Measurements from ENCODE around the gene TIMM44. TPM values are rescaled to one million over a fixed set of nuclear protein-coding genes. Genes with fewer than 3 reads are reported as not detected.
A peak's percentile ranks its signal among the peaks of the same experiment; 100 is the strongest.

Gene TIMM44
- polyA plus RNA-seq, 1 donor (not counting 4 experiments of a cell fraction or from before 2014, with no cell fraction given) = 34.8 TPM

GRCh38 chr19:7927605-7928333 lies 15.7 kb downstream of the TIMM44 start:
- no peaks in the 10 kb centered on the region for H3K9me3 ChIP-seq (ENCODE audit: control insufficient read depth, low read depth, low read length)
- no peak for FAIRE-seq
- H3K9ac ChIP-seq (ENCODE audit: control insufficient read depth, extremely low read depth, insufficient read depth, low read length) = peak overlapping the region; percentile 79
- H3K4me3 ChIP-seq (ENCODE audit: control insufficient read depth in 2 of 3, extremely low read depth in 1 of 3, insufficient read depth in 2 of 3, low read depth in 1 of 3, low read length in 3 of 3) = no peak overlapping the region
- H3K79me2 ChIP-seq (ENCODE audit: control insufficient read depth, insufficient read depth, low read length) = no peaks in the 10 kb centered on the region
- H3K4me1 ChIP-seq (ENCODE audit: control insufficient read depth, extremely low read depth, insufficient read depth, low read length) = peaks cover 27% of the 10 kb centered on the region
- no peaks in the 10 kb centered on the region for H4K20me1 ChIP-seq (ENCODE audit: control insufficient read depth, extremely low read depth, insufficient read depth, low read length)
- no peaks in the 10 kb centered on the region for H3K27me3 ChIP-seq (ENCODE audit: control insufficient read depth, extremely low read depth, insufficient read depth, low read length)
- H2AFZ ChIP-seq (ENCODE audit: control insufficient read depth, low read length) = no peak overlapping the region
- peak overlapping the region; percentile 92 for H3K27ac ChIP-seq (ENCODE audit: control insufficient read depth, insufficient read depth, low read length)
- peak overlapping the region; percentile 55 for H3K4me2 ChIP-seq (ENCODE audit: control insufficient read depth, extremely low read depth, insufficient read depth, low read depth, low read length)
- TF ChIP-seq EZH2 (IDR thresholded peaks at IDR 0.05; ENCODE audit: low read length) (no peak), CTCF (optimal IDR thresholded peaks at IDR 0.05 in 1 of 3, IDR thresholded peaks at IDR 0.05 in 1 of 3, conservative IDR thresholded peaks at IDR 0.05 in 1 of 3; ENCODE audit: extremely low read depth in 1 of 3, insufficient read depth in 2 of 3, low read length in 3 of 3) (no peak)
- dilution Hi-C loops (cut with MboI; ENCODE audit: extremely low pct_ligation_motif_present, low sequenced_read_pairs) = no loop called here
- no peak for DNase-seq (ENCODE audit: low read depth, low spot score)
- peaks cover 19 to 20% of the 10 kb centered on the region in 2 experiments for H3K36me3 ChIP-seq (ENCODE audit: control insufficient read depth in 2 of 2, extremely low read depth in 1 of 2, insufficient read depth in 2 of 2, low read length in 2 of 2)
- H3K9me1 ChIP-seq (ENCODE audit: control insufficient read depth, extremely low read depth, insufficient read depth, low read length) = peaks cover 3% of the 10 kb centered on the region

GRCh38 chr19:7926727-7927604 lies 16.5 kb downstream of the TIMM44 start:
- Histone ChIP-seq H4K20me1 (ENCODE audit: control insufficient read depth, extremely low read depth, insufficient read depth, low read length) (no peaks in the 10 kb centered on the region), H3K9me1 (ENCODE audit: control insufficient read depth, extremely low read depth, insufficient read depth, low read length) (peaks cover 3% of the 10 kb centered on the region), H3K4me1 (ENCODE audit: control insufficient read depth, extremely low read depth, insufficient read depth, low read length) (peaks cover 27% of the 10 kb centered on the region), H3K36me3 (ENCODE audit: control insufficient read depth in 2 of 2, extremely low read depth in 1 of 2, insufficient read depth in 2 of 2, low read length in 2 of 2) (peaks cover 15 to 16% of the 10 kb centered on the region in 2 experiments), H3K79me2 (ENCODE audit: control insufficient read depth, insufficient read depth, low read length) (no peaks in the 10 kb centered on the region), H3K27ac (ENCODE audit: control insufficient read depth, insufficient read depth, low read length) (no peak overlapping the region), H3K4me2 (ENCODE audit: control insufficient read depth, extremely low read depth, insufficient read depth, low read depth, low read length) (no peak overlapping the region), H3K4me3 (ENCODE audit: control insufficient read depth in 2 of 3, extremely low read depth in 1 of 3, insufficient read depth in 2 of 3, low read depth in 1 of 3, low read length in 3 of 3) (no peak overlapping the region), H2AFZ (ENCODE audit: control insufficient read depth, low read length) (no peak overlapping the region), H3K9ac (ENCODE audit: control insufficient read depth, extremely low read depth, insufficient read depth, low read length) (no peak overlapping the region), H3K27me3 (ENCODE audit: control insufficient read depth, extremely low read depth, insufficient read depth, low read length) (no peaks in the 10 kb centered on the region), H3K9me3 (ENCODE audit: control insufficient read depth, low read depth, low read length) (no peaks in the 10 kb centered on the region)
- dilution Hi-C loops (cut with MboI; ENCODE audit: extremely low pct_ligation_motif_present, low sequenced_read_pairs) = no loop called here
- TF ChIP-seq EZH2 (IDR thresholded peaks at IDR 0.05; ENCODE audit: low read length) (no peak), CTCF (optimal IDR thresholded peaks at IDR 0.05 in 1 of 3, IDR thresholded peaks at IDR 0.05 in 1 of 3, conservative IDR thresholded peaks at IDR 0.05 in 1 of 3; ENCODE audit: extremely low read depth in 1 of 3, insufficient read depth in 2 of 3, low read length in 3 of 3) (no peak)
- FAIRE-seq = no peak
- no peak for DNase-seq (ENCODE audit: low read depth, low spot score)
